Activated T-helper 1 cell treated with anti-CD3 and anti-CD28 coated beads, Interleukin-2, amount 50 U/mL, for 16 hours (primary cell): Measurements from ENCODE around the gene ISCU.
A peak's percentile ranks its signal among the peaks of the same experiment; 100 is the strongest.
"Not testable (repeated sequence)": the region's sequence is repeated elsewhere in the genome, so short reads cannot be mapped to it uniquely, and the experiment has no call there.

Source experiments
- DNase-seq, 2 donors: peaks; one replicate each; pipeline ENCODE4 v3.0.0-alpha.2; 2020; ENCODE audit warnings: low read depth in 1 of 2, low spot score in 1 of 2

ISCU gene

GRCh38 chr12:108542320-108542719, 20.1 kb upstream of the ISCU start:
- DNase-seq = no peak

- DNase-seq = no peak
Observed at GRCh38 chr12:108543652-108544051, 18.7 kb upstream of the ISCU start.

GRCh38 chr12:108547686-108548085, 14.7 kb upstream of the ISCU start:
- DNase-seq = no peak

GRCh38 chr12:108548954-108549521, 13.4 kb upstream of the ISCU start:
- no peak for DNase-seq

GRCh38 chr12:108551535-108551934, 10.9 kb upstream of the ISCU start:
- DNase-seq = no peak

- DNase-seq = no peak
Observed at GRCh38 chr12:108553799-108554198, 8.6 kb upstream of the ISCU start.

- DNase-seq = not testable (repeated sequence)
Observed at GRCh38 chr12:108555383-108555782, 7.0 kb upstream of the ISCU start.

GRCh38 chr12:108559007-108559655, 3.3 kb upstream of the ISCU start:
- DNase-seq = no peak

- no peak for DNase-seq
Observed at GRCh38 chr12:108559748-108560147, 2.6 kb upstream of the ISCU start.

GRCh38 chr12:108560321-108560721, 2.1 kb upstream of the ISCU start:
- no peak for DNase-seq

GRCh38 chr12:108560752-108561719, 1.4 kb upstream of the ISCU start, which contains the start of gene SART3:
SART3 (minus strand) TSS chr12:108561173; CDS start chr12:108561154, 19 bp downstream.
- peak; percentile 55 to 67 for DNase-seq

- DNase-seq = no peak
Observed at GRCh38 chr12:108561852-108562347, 496 bp upstream of the ISCU start.

GRCh38 chr12:108563136-108563803, 874 bp downstream of the ISCU start:
- DNase-seq = peak; percentile 55 to 70

GRCh38 chr12:108563804-108564151, 1.4 kb downstream of the ISCU start:
- DNase-seq = no peak

GRCh38 chr12:108564724-108565123, 2.3 kb downstream of the ISCU start:
- no peak for DNase-seq

- no peak for DNase-seq
Observed at GRCh38 chr12:108565146-108565545, 2.8 kb downstream of the ISCU start.

GRCh38 chr12:108565976-108566375, 3.6 kb downstream of the ISCU start:
- peak; percentile 44 to 50 for DNase-seq

- DNase-seq = no peak
Observed at GRCh38 chr12:108566452-108566851, 4.1 kb downstream of the ISCU start.

- DNase-seq = no peak
Observed at GRCh38 chr12:108567406-108568337, 5.3 kb downstream of the ISCU start.
